AG04449 (cell line): ENCODE results near the gene PLEKHN1.
A peak's percentile ranks its signal among the peaks of the same experiment; 100 is the strongest.
"Not testable (repeated sequence)": the region's sequence is repeated elsewhere in the genome, so short reads cannot be mapped to it uniquely, and the experiment has no call there.

Experiments
- CTCF ChIA-PET: fragments of 350-600 bp; formaldehyde crosslinking; extraction: SDS; loops from one replicate; lab custom pipeline; 2021; ENCODE audit warnings: antibody characterized with exemption; lab: Yijun Ruan, JAX
- POLR2A ChIA-PET: fragments of 400-600, 350-600 bp; formaldehyde crosslinking; extraction: SDS; loops from one replicate; lab custom pipeline; 2020; ENCODE audit warnings: antibody characterized with exemption, inconsistent platforms; lab: Yijun Ruan, JAX
- DNase-seq: peaks from one replicate; pipeline ENCODE4 v3.0.0-alpha.2; 2010; ENCODE audit warnings: low read depth, low spot score
- H3K4me3 ChIP-seq: 2 replicates; pipeline ENCODE4 v1.5.1; 2011; ENCODE audit warnings: low read depth, mild to moderate bottlenecking, control low read depth, low read length
- CTCF ChIP-seq: IDR thresholded peaks from one replicate; pipeline ENCODE4 v1.5.1; 2011; ENCODE audit warnings: mild to moderate bottlenecking, moderate library complexity, low read length, control low read depth, inconsistent platforms; ENCODE audit not compliant: insufficient read depth; ENCODE audit errors: missing control alignments

The PLEKHN1 gene

GRCh38 chr1:983798-984475, 17.7 kb downstream of the PLEKHN1 start:
- H3K4me3 ChIP-seq = peak overlapping the region; percentile 40
- no peak for DNase-seq
- POLR2A ChIA-PET = interaction anchor here (0.6 kb wide), 1 partner anchor 38 kb away, joined by 3 read pairs; no protein-coding TSS in a partner anchor
- peak; percentile 91 for TF ChIP-seq CTCF
- CTCF ChIA-PET = interaction anchor here (0.6 to 7.8 kb wide), 37 partner anchors 9 to 360 kb away, joined by 3 to 152 read pairs (median 4); partner anchors contain the start of genes HES4, ISG15 and PLEKHN1

- ChIA-PET CTCF (interaction anchor here (0.6 to 7.8 kb wide), 33 partner anchors 8 to 359 kb away, joined by 3 to 152 read pairs (median 4); partner anchors contain the start of genes HES4, ISG15 and PLEKHN1), POLR2A (interaction anchor here (0.6 kb wide), 1 partner anchor 39 kb away, joined by 3 read pairs; no protein-coding TSS in a partner anchor)
- TF ChIP-seq CTCF = no peak
- no peak for DNase-seq
- H3K4me3 ChIP-seq = peak overlapping the region; percentile 40
These were observed 18.2 kb downstream of the PLEKHN1 start for GRCh38 chr1:984476-984814.

DNA sequence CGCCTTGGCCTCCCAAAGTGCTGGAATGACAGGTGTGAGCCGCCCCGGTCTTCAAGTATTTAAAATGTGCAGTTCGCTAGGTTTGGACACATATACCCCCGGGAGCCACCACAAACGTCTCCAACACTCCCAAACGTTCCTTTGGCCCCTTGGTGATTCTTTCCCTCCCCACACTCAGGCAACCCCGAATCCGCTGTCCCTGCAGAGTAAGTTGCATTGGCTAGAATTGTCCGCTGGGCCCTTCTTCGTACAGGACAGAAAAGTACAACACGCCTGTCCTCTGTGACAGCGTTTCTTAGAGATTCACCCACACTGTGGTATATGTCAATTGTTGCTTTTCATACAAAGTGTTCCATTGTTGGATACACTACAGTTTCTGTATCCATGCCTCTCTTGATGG, 18.8 kb downstream of the PLEKHN1 start:
- CTCF ChIA-PET = interaction anchor here (0.7 to 7.8 kb wide), 15 partner anchors 7 to 306 kb away, joined by 3 to 152 read pairs (median 16); partner anchors contain the start of gene HES4
- POLR2A ChIA-PET = no interaction called here

DNA sequence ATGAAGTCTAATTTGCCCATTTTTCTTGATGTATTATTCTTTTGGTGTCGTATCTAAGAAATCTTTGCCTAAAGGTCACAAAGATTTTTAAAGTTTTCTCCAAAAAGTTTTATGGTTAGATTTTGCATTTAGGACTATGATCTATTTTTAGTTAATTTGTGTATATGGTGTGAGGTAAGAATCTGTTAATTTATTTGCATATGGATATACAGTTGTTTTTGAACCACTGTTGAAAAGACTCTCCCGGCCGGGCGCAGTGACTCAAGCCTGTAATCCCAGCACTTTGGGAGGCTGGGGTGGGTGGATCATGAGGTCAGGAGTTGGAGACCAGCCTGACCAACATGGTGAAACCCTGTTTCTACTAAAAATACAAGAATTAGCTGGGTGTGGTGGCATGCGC, 21.8 kb downstream of the PLEKHN1 start:
- DNase-seq, CTCF ChIA-PET, H3K4me3 ChIP-seq: not testable (repeated sequence)
- POLR2A ChIA-PET = interaction anchor here (0.7 kb wide), 1 partner anchor 25 kb away, joined by 5 read pairs; the partner anchor contains the start of gene ISG15

More for the DNA sequence above, 18.8 kb downstream of the PLEKHN1 start:
- TF ChIP-seq CTCF = no peak
- no peak for DNase-seq
- no peak overlapping the region for H3K4me3 ChIP-seq

DNA sequence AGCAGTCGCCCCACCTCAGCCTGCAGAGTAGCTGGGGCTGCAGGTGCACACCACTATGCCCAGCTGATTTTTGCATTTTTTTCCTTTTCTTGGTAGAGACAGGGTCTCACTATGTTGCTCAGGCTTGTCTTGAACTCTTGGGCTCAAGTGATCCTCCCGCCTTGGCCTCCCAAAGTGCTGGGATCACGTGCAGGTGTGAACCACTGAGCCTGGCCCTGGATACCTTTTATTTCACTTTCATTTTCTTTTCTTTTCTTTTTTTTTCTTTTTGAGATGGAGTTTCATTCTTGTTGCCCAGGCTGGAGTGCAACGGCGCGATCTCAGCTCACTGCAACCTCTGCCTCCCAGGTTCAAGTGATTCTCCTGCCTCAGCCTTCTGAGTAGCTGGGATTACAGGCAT, 25.0 kb downstream of the PLEKHN1 start:
- CTCF ChIA-PET = interaction anchor here (2.1 to 7.2 kb wide), 2 partner anchors 8 to 11 kb away, joined by 13 to 86 read pairs; partner anchors contain the start of gene PERM1
- POLR2A ChIA-PET, DNase-seq, H3K4me3 ChIP-seq: not testable (repeated sequence)

GRCh38 chr1:991895-992294, 25.6 kb downstream of the PLEKHN1 start:
- no peak for DNase-seq
- H3K4me3 ChIP-seq = no peak overlapping the region
- POLR2A ChIA-PET = no interaction called here
- CTCF ChIA-PET = interaction anchor here (0.7 to 7.2 kb wide), 4 partner anchors 9 to 27 kb away, joined by 3 to 86 read pairs (median 8); partner anchors contain the start of gene PERM1
- no peak for TF ChIP-seq CTCF

DNA sequence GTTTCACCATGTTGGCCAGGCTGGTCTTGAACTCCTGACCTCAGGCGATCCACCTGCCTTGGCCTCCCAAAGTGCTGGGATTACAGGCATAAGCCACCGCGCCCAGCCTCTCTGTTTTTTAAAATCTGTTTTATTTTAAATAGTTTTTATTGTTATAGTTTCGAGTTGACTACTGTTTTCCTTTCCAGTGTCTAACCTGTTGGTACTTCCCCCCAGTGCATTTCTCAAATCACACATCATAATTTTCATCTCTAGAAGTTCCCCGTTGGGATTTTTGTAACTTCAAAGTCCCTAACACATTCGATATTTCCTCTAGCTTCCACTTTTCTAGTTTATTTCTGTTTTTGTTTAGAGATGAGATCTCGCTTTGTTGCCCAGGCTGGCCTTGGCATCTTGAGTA, 26.1 kb downstream of the PLEKHN1 start:
- ChIA-PET CTCF (interaction anchor here (0.5 to 7.2 kb wide), 6 partner anchors 9 to 71 kb away, joined by 3 to 86 read pairs (median 5); partner anchors contain the start of gene PERM1), POLR2A (no interaction called here)
- TF ChIP-seq CTCF = no peak
- DNase-seq = no peak
- H3K4me3 ChIP-seq = no peak overlapping the region
